K562 (cell line): ENCODE results near the gene ROR2. TPM values are rescaled to one million over a fixed set of nuclear protein-coding genes. Genes with fewer than 3 reads are reported as not detected.
A peak's percentile ranks its signal among the peaks of the same experiment; 100 is the strongest.

Experiments used
- ATAC-seq: fragments of 200-7000 bp; cut with Tn5 transposase; 3 replicates; pipeline ENCODE4 v1.9.1; 2020; ENCODE audit warnings: moderate library complexity
- BruUV-seq: library from RNA; stranded (reverse); fragments of 400-500 nt; replicated peaks from 2 replicates; lab custom pipeline; 2021; lab: Mats Ljungman, UMichigan
- CTCF ChIA-PET: fragments of 300-600 bp; formaldehyde crosslinking; extraction: SDS; loops from one replicate; lab custom pipeline; 2021; ENCODE audit warnings: low intra/inter-chr PET ratio; lab: Yijun Ruan, JAX
- POLR2A ChIA-PET: fragments of 300-600, 350-650 bp; sonication (Branson Sonifier 250); formaldehyde crosslinking; extraction: SDS; loops from one replicate; lab custom pipeline; 2021; ENCODE audit warnings: antibody characterized with exemption, inconsistent platforms; lab: Yijun Ruan, JAX
- DNase-seq, 4 experiments: peaks; one replicate each; pipeline versions ENCODE4 v3.0.0 to v3.0.0-alpha.2; 2011 to 2018; ENCODE audit warnings: low spot score in 3 of 4, mixed read lengths in 3 of 4; ENCODE audit errors: extremely low read depth in 1 of 4
- FAIRE-seq: peaks from 2 replicates; lab custom pipeline; 2011; peaks lifted over from hg19 to GRCh38; lab: Jason Lieb, UNC
- H2AFZ ChIP-seq: 2 replicates; pipeline ENCODE4 v1.6.0; 2011; ENCODE audit warnings: low read depth, low read length, control low read depth, inconsistent platforms
- H3K27ac ChIP-seq: fragments of 200-600 bp; 3 replicates; pipeline ENCODE4 v1.8.0; 2011; ENCODE audit warnings: low read depth, mild to moderate bottlenecking, control low read depth, inconsistent platforms, low read length, moderate library complexity, mixed read lengths; ENCODE audit errors: extremely low read depth
- H3K27me3 ChIP-seq, 2 experiments: fragments of 300-600 bp in 1 of 2; 2 replicates in 1 of 2; 3 replicates in 1 of 2; pipeline versions ENCODE4 v1.6.0 to v1.8.0; 2011; ENCODE audit warnings: inconsistent platforms in 2 of 2, low read length in 2 of 2, mild to moderate bottlenecking in 1 of 2, mixed read lengths in 1 of 2, moderate library complexity in 1 of 2; ENCODE audit not compliant: control insufficient read depth in 2 of 2, insufficient read depth in 2 of 2
- H3K36me3 ChIP-seq: fragments of 300-600 bp; 3 replicates; pipeline ENCODE4 v1.8.0; 2011; ENCODE audit warnings: mild to moderate bottlenecking, low read length, inconsistent platforms; ENCODE audit not compliant: control insufficient read depth, insufficient read depth
- H3K4me1 ChIP-seq, 2 experiments: fragments of 200-600 bp in 1 of 2; replicated peaks in 1 of 2; 2 replicates in 1 of 2; 3 replicates in 1 of 2; pipeline versions ENCODE4 v1.5.1 to v1.8.0; 2011; ENCODE audit warnings: inconsistent platforms in 2 of 2, low read length in 2 of 2, mild to moderate bottlenecking in 1 of 2, mixed read lengths in 1 of 2, moderate library complexity in 1 of 2; ENCODE audit not compliant: control insufficient read depth in 2 of 2, insufficient read depth in 2 of 2
- H3K4me2 ChIP-seq: 2 replicates; pipeline ENCODE4 v1.6.1; 2011; ENCODE audit warnings: low read length, control low read depth, inconsistent platforms, mixed read lengths; ENCODE audit not compliant: insufficient read depth
- H3K4me3 ChIP-seq: fragments of 200-600 bp; sonication (generic), shearing (Covaris generic); 2 replicates; pipeline ENCODE4 v1.5.1; 2016; ENCODE audit warnings: control low read depth, inconsistent platforms
- H3K79me2 ChIP-seq: fragments of 200-600 bp; 3 replicates; pipeline ENCODE4 v1.8.0; 2011; ENCODE audit warnings: low read length, inconsistent platforms; ENCODE audit not compliant: control insufficient read depth, insufficient read depth
- H3K9ac ChIP-seq, 2 experiments: 2 replicates each; pipeline versions ENCODE4 v1.6.0 to v1.6.1; 2011; ENCODE audit warnings: low read depth in 2 of 2, low read length in 2 of 2, control low read depth in 1 of 2, inconsistent platforms in 1 of 2, mild to moderate bottlenecking in 1 of 2, mixed read lengths in 1 of 2; ENCODE audit not compliant: insufficient read depth in 1 of 2
- H3K9me1 ChIP-seq: one replicate; pipeline ENCODE4 v1.6.0; 2011; ENCODE audit warnings: inconsistent platforms, mild to moderate bottlenecking, low read length, moderate library complexity; ENCODE audit not compliant: control insufficient read depth, insufficient read depth
- H3K9me3 ChIP-seq: replicated peaks from 2 replicates; pipeline ENCODE4 v1.5.1; 2011; ENCODE audit warnings: low read depth, low read length, inconsistent platforms; ENCODE audit not compliant: control insufficient read depth, insufficient read depth
- H4K20me1 ChIP-seq: replicated peaks from 2 replicates; pipeline ENCODE4 v1.6.1; 2011; ENCODE audit warnings: low read length, inconsistent platforms, mixed read lengths; ENCODE audit not compliant: control insufficient read depth, insufficient read depth
- ADNP ChIP-seq: fragments of 200-800 bp; sonication (Bioruptor generic); IDR thresholded peaks from 2 replicates; pipeline ENCODE4 v1.6.1; 2016; ENCODE audit warnings: missing genetic modification characterization, missing compliant biosample characterization
- ARID4B ChIP-seq: sonication (generic); formaldehyde crosslinking; IDR thresholded peaks from 2 replicates; pipeline ENCODE4 v1.8.0; 2022; ENCODE audit warnings: mild to moderate bottlenecking, missing genetic modification reagents
- CBX3 ChIP-seq, 2 experiments: IDR thresholded peaks; 1 replicate in 1 of 2; 2 replicates in 1 of 2; pipeline ENCODE4 v1.6.1; 2012; ENCODE audit warnings: inconsistent platforms in 2 of 2, low read length in 2 of 2, borderline replicate concordance in 1 of 2, control low read depth in 1 of 2
- MEIS2 ChIP-seq: fragments of 450-650 bp; IDR thresholded peaks from 2 replicates; pipeline ENCODE4 v1.6.1; 2014; ENCODE audit warnings: mild to moderate bottlenecking; ENCODE audit not compliant: partially characterized antibody
- MTF1 ChIP-seq: fragments of 250-450 bp; sonication (Bioruptor Pico); IDR thresholded peaks from 2 replicates; pipeline ENCODE4 v1.9.0; 2021; ENCODE audit warnings: moderate library complexity, mild to moderate bottlenecking, inconsistent platforms, borderline replicate concordance
- WGBS: fragments of 100-300 bp; shearing (Covaris generic); methylation state at CpG from one replicate; pipeline ENCODE4 v1.1.6; 2016; ENCODE audit warnings: low coverage, mixed read lengths; ENCODE audit not compliant: insufficient coverage; ENCODE audit errors: missing lambda C conversion rate; 5-methylcytosine and 5-hydroxymethylcytosine counted together
- in situ Hi-C: fragments of 300-500 bp; cut with MboI; formaldehyde crosslinking; loops from 4 replicates; pipeline ENCODE4 v1.15.0; 2018; ENCODE audit warnings: inconsistent platforms, mixed read lengths
- intact Hi-C: fragments of 100-400 bp; cut with micrococcal nuclease; formaldehyde crosslinking; loops from 2 replicates; pipeline ENCODE4 v1.14.2; 2022
- polyA plus RNA-seq, 8 experiments: library from polyadenylated mRNA; depleted of rRNA in 4 of 8; stranded (reverse) in 5 of 8; unstranded in 3 of 8; fragments of >200 nt; fragmentation: Nextera tagmentation in 2 of 8; fragmentation: Illumina TruSeq in 1 of 8; extraction: Ambion mirVana in 2 of 8; extraction: Trizol in 1 of 8; gene quantifications; 2 replicates each; pipeline versions ENCODE4 v1.2.1 to v1.2.3, GENCODE V29; 2011 to 2014; ENCODE audit warnings: inconsistent platforms in 1 of 8, missing spikeins in 1 of 8
- total RNA-seq, 7 experiments: library from RNA; depleted of rRNA in 6 of 7; stranded (reverse); fragments of >200 nt in 6 of 7; fragmentation: Illumina TruSeq in 2 of 7; extraction: Trizol in 2 of 7; gene quantifications; 2 replicates each; pipeline versions ENCODE4 v1.2.1 to v1.2.3, GENCODE V29; 2011 to 2021; ENCODE audit warnings: low replicate concordance in 1 of 7
- TF ChIP-seq, protein P1 (sequence below): IDR thresholded peaks from 2 replicates; pipeline ENCODE4 v1.6.1; 2011; ENCODE audit warnings: borderline replicate concordance, low read depth, mild to moderate bottlenecking, moderate library complexity, low read length; ENCODE audit not compliant: insufficient read depth, poor library complexity, severe bottlenecking

Gene ROR2
- total and polyA plus RNA-seq, 9 of the 15 experiments (the other 6 are each of a cell fraction or from before 2014, with no cell fraction given) = 5.6 to 33.8 (median 15.3) TPM

- POLR2A ChIA-PET = interaction anchor here (1.4 to 3.9 kb wide), 3 partner anchors 9 to 24 kb away, joined by 3 to 20 read pairs (median 5); no protein-coding TSS in a partner anchor
- H3K27me3 ChIP-seq = no peaks in the 10 kb centered on the region
- no peaks in the 10 kb centered on the region for H4K20me1 ChIP-seq
- peaks cover 16% of the 10 kb centered on the region; the same call in 2 of the 3 replicates for H3K36me3 ChIP-seq
- H3K4me2 ChIP-seq = no peak overlapping the region
- H3K79me2 ChIP-seq = peaks cover 87% of the 10 kb centered on the region
- no TSS peak for BruUV-seq
- H3K4me3 ChIP-seq = no peak overlapping the region
- TF ChIP-seq ADNP (tag) (0 out of 2 replicates have a peak, but pooled peaks have one; percentile 25), MTF1 (CRISPR knock-in tag) (no peak)
- TF ChIP-seq, all 486 proteins: peak for 1
- H3K4me1 ChIP-seq = peaks cover 38 to 47% of the 10 kb centered on the region in 2 experiments
- 39% methylated on average over 4 of the region's 4 CpGs for WGBS
- no peak overlapping the region; a peak in 1 of 4 replicates for H3K9ac ChIP-seq
- DNase-seq (no peak), FAIRE-seq (no peak), ATAC-seq (no peak)
- H2AFZ ChIP-seq = no peak overlapping the region
- intact Hi-C loops (loop anchor here (10.0 kb wide), 1 partner anchor 134 kb away; no protein-coding TSS in a partner anchor), in situ Hi-C loops (no loop called here)
- H3K9me1 ChIP-seq = no peaks in the 10 kb centered on the region
- CTCF ChIA-PET = no interaction called here
- H3K9me3 ChIP-seq = no peaks in the 10 kb centered on the region
- peak overlapping the region; percentile 88; the same call in 1 of the 3 replicates for H3K27ac ChIP-seq
These were observed 41.3 kb downstream of the ROR2 start for GRCh38 chr9:91908746-91909145.

GRCh38 chr9:91908293-91908623 is 41.8 kb downstream of the ROR2 start:
- Histone ChIP-seq H2AFZ (peak overlapping the region; percentile 72), H3K4me3 (no peak overlapping the region), H3K27me3 (no peaks in the 10 kb centered on the region), H3K9me1 (no peaks in the 10 kb centered on the region), H3K9ac (peak overlapping the region; percentile 72 to 86; a peak in 3 of 4 replicates), H3K36me3 (peaks cover 16% of the 10 kb centered on the region; the same call in 2 of the 3 replicates), H3K4me1 (peaks cover 39 to 50% of the 10 kb centered on the region in 2 experiments), H3K27ac (peak overlapping the region; percentile 88), H3K4me2 (peak overlapping the region; percentile 83), H4K20me1 (no peaks in the 10 kb centered on the region), H3K9me3 (no peaks in the 10 kb centered on the region), H3K79me2 (peaks cover 87% of the 10 kb centered on the region)
- intact Hi-C loops = loop anchor here (10.0 kb wide), 1 partner anchor 133 kb away; no protein-coding TSS in a partner anchor
- BruUV-seq = no TSS peak
- POLR2A ChIA-PET = interaction anchor here (0.7 to 3.9 kb wide), 5 partner anchors 9 to 166 kb away, joined by 3 to 20 read pairs (median 5); no protein-coding TSS in a partner anchor
- DNase-seq (no peak), ATAC-seq (no peak), FAIRE-seq (no peak)
- CTCF ChIA-PET = no interaction called here
- in situ Hi-C loops = no loop called here
- 19% methylated on average over 2 of the region's 2 CpGs for WGBS
- TF ChIP-seq MEIS2 = peak; percentile 52
- no peak for TF ChIP-seq CBX3 (IDR thresholded peaks at IDR 0.05; ENCODE audit: borderline replicate concordance in 1 of 2, low read length in 2 of 2)
- TF ChIP-seq, protein P1, sequence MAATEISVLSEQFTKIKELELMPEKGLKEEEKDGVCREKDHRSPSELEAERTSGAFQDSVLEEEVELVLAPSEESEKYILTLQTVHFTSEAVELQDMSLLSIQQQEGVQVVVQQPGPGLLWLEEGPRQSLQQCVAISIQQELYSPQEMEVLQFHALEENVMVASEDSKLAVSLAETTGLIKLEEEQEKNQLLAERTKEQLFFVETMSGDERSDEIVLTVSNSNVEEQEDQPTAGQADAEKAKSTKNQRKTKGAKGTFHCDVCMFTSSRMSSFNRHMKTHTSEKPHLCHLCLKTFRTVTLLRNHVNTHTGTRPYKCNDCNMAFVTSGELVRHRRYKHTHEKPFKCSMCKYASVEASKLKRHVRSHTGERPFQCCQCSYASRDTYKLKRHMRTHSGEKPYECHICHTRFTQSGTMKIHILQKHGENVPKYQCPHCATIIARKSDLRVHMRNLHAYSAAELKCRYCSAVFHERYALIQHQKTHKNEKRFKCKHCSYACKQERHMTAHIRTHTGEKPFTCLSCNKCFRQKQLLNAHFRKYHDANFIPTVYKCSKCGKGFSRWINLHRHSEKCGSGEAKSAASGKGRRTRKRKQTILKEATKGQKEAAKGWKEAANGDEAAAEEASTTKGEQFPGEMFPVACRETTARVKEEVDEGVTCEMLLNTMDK = no peak
- TF ChIP-seq ARID4B (CRISPR knock-in tag) = no peak
